Raji (cell line): ENCODE measurements around the gene EEF1AKMT1.

Experiments used
- POLR2A ChIP-seq: IDR thresholded peaks from 2 replicates; pipeline ENCODE4 v1.6.1; 2011; ENCODE audit warnings: low read depth, low read length, control low read depth; ENCODE audit not compliant: insufficient read depth

The EEF1AKMT1 gene

GRCh38 chr13:20789665-20790064, 15.9 kb upstream of the EEF1AKMT1 start:
- TF ChIP-seq POLR2A: no peak

- TF ChIP-seq POLR2A: no peak
Observed at GRCh38 chr13:20788312-20788711, 14.6 kb upstream of the EEF1AKMT1 start.

- no peak for TF ChIP-seq POLR2A
Observed at GRCh38 chr13:20787180-20787579, 13.4 kb upstream of the EEF1AKMT1 start.

GRCh38 chr13:20782116-20782708, 8.5 kb upstream of the EEF1AKMT1 start:
- no peak for TF ChIP-seq POLR2A

GRCh38 chr13:20780317-20780716, 6.6 kb upstream of the EEF1AKMT1 start:
- TF ChIP-seq POLR2A: no peak

GRCh38 chr13:20779405-20779804, 5.6 kb upstream of the EEF1AKMT1 start:
- no peak for TF ChIP-seq POLR2A

- no peak for TF ChIP-seq POLR2A
Observed at GRCh38 chr13:20778311-20778710, 4.5 kb upstream of the EEF1AKMT1 start.

- TF ChIP-seq POLR2A: no peak
Observed at GRCh38 chr13:20776751-20777150, 3.0 kb upstream of the EEF1AKMT1 start.

GRCh38 chr13:20775961-20776360, 2.2 kb upstream of the EEF1AKMT1 start:
- TF ChIP-seq POLR2A: no peak

GRCh38 chr13:20774746-20775145, 985 bp upstream of the EEF1AKMT1 start:
- TF ChIP-seq POLR2A: no peak

- no peak for TF ChIP-seq POLR2A
Observed at GRCh38 chr13:20772401-20773131, 1.2 kb downstream of the EEF1AKMT1 start.

GRCh38 chr13:20769834-20770233, 3.9 kb downstream of the EEF1AKMT1 start:
- TF ChIP-seq POLR2A: no peak

- TF ChIP-seq POLR2A: no peak
Observed at GRCh38 chr13:20769091-20769490, 4.7 kb downstream of the EEF1AKMT1 start.

GRCh38 chr13:20767309-20767943, 6.3 kb downstream of the EEF1AKMT1 start:
- no peak for TF ChIP-seq POLR2A

GRCh38 chr13:20760872-20761271, 12.9 kb downstream of the EEF1AKMT1 start:
- TF ChIP-seq POLR2A: no peak

GRCh38 chr13:20754009-20754408, 19.8 kb downstream of the EEF1AKMT1 start:
- no peak for TF ChIP-seq POLR2A
